KMS-11 (cell line): Measurements from ENCODE around the gene CHTF18.

Experiments used
- H2AFZ ChIP-seq: fragments of 200-600 bp; sonication (generic); 2 replicates; pipeline ENCODE4 v1.6.1; 2016; ENCODE audit warnings: antibody characterized with exemption, mixed run types, low read depth
- H3K27ac ChIP-seq: fragments of 200-600 bp; sonication (generic); 2 replicates; pipeline ENCODE4 v1.6.1; 2016; ENCODE audit warnings: mild to moderate bottlenecking, mixed run types
- H3K27me3 ChIP-seq: fragments of 200-600 bp; sonication (generic); 2 replicates; pipeline ENCODE4 v1.6.1; 2017; ENCODE audit warnings: mild to moderate bottlenecking, low read depth, mixed run types, moderate library complexity; ENCODE audit not compliant: insufficient read depth
- H3K36me3 ChIP-seq: fragments of 200-600 bp; sonication (generic); 2 replicates; pipeline ENCODE4 v1.6.1; 2017; ENCODE audit warnings: mild to moderate bottlenecking, mixed run types; ENCODE audit not compliant: insufficient read depth
- H3K4me1 ChIP-seq: fragments of 200-600 bp; sonication (generic); 2 replicates; pipeline ENCODE4 v1.6.1; 2016; ENCODE audit warnings: mild to moderate bottlenecking, low read depth, mixed run types; ENCODE audit not compliant: poor library complexity, severe bottlenecking
- H3K4me2 ChIP-seq: fragments of 200-600 bp; sonication (generic); 2 replicates; pipeline ENCODE4 v1.7.0; 2016; ENCODE audit warnings: mild to moderate bottlenecking, mixed run types
- H3K4me3 ChIP-seq: fragments of 200-600 bp; sonication (generic); IDR thresholded peaks from 2 replicates; pipeline ENCODE4 v1.6.1; 2017; ENCODE audit warnings: low read depth, low read length, mixed read lengths; ENCODE audit not compliant: insufficient read depth
- H3K79me2 ChIP-seq: fragments of 200-600 bp; sonication (generic); 2 replicates; pipeline ENCODE4 v1.6.1; 2016; ENCODE audit warnings: low read depth, mixed run types; ENCODE audit not compliant: insufficient read depth
- H3K9ac ChIP-seq: fragments of 200-600 bp; sonication (generic); 2 replicates; pipeline ENCODE4 v1.6.1; 2016; ENCODE audit warnings: mild to moderate bottlenecking, mixed run types
- H4K20me1 ChIP-seq: fragments of 200-600 bp; sonication (generic); 2 replicates; pipeline ENCODE4 v1.6.1; 2016; ENCODE audit warnings: mild to moderate bottlenecking, mixed run types; ENCODE audit not compliant: insufficient read depth
- CTCF ChIP-seq: fragments of 200-600 bp; sonication (generic); conservative IDR thresholded peaks from 2 replicates; pipeline ENCODE4 v1.6.1; 2017; ENCODE audit warnings: low read depth, mild to moderate bottlenecking, antibody characterized with exemption, low read length, moderate library complexity, mixed read lengths

Gene CHTF18

GRCh38 chr16:760065-760464, 28.4 kb upstream of the CHTF18 start:
- Histone ChIP-seq H3K4me1 (no peaks in the 10 kb centered on the region), H3K36me3 (no peaks in the 10 kb centered on the region), H4K20me1 (no peaks in the 10 kb centered on the region), H2AFZ (no peak overlapping the region), H3K79me2 (no peaks in the 10 kb centered on the region), H3K4me3 (no peak overlapping the region), H3K4me2 (no peak overlapping the region), H3K9ac (no peak overlapping the region), H3K27ac (no peak overlapping the region), H3K27me3 (peaks cover 91% of the 10 kb centered on the region)
- no peak for TF ChIP-seq CTCF

- TF ChIP-seq CTCF, result no peak
- H3K4me3 ChIP-seq, result no peak within 1 kb of the TSS
- H3K27ac ChIP-seq, result no peak within 1 kb of the TSS
- no peak within 1 kb of the TSS for H3K4me2 ChIP-seq
- H3K4me1 ChIP-seq, result no peaks in the 10 kb centered on the region
- peaks cover 89% of the 10 kb centered on the region for H3K27me3 ChIP-seq
- no peaks in the 10 kb centered on the region for H3K36me3 ChIP-seq
- no peaks in the 10 kb centered on the region for H3K79me2 ChIP-seq
- H3K9ac ChIP-seq, result no peak within 1 kb of the TSS
- no peak within 1 kb of the TSS for H2AFZ ChIP-seq
- H4K20me1 ChIP-seq, result no peaks in the 10 kb centered on the region
These were observed 27.7 kb upstream of the CHTF18 start, which contains the start of gene MSLN for GRCh38 chr16:760545-761343. TSS of gene MSLN (plus strand) at chr16:760734. CDS start at chr16:762681, 1,947 bp downstream.

- peaks cover 88% of the 10 kb centered on the region for H3K27me3 ChIP-seq
- H3K4me3 ChIP-seq, result no peak overlapping the region
- no peaks in the 10 kb centered on the region for H3K4me1 ChIP-seq
- no peak overlapping the region for H3K4me2 ChIP-seq
- no peak overlapping the region for H3K9ac ChIP-seq
- no peak overlapping the region for H2AFZ ChIP-seq
- H4K20me1 ChIP-seq, result no peaks in the 10 kb centered on the region
- no peak for TF ChIP-seq CTCF
- H3K36me3 ChIP-seq, result no peaks in the 10 kb centered on the region
- no peak overlapping the region for H3K27ac ChIP-seq
- no peaks in the 10 kb centered on the region for H3K79me2 ChIP-seq
These were observed 26.6 kb upstream of the CHTF18 start for GRCh38 chr16:761625-762513.

GRCh38 chr16:762595-763268, 25.7 kb upstream of the CHTF18 start:
- Histone ChIP-seq H3K4me1 (no peaks in the 10 kb centered on the region), H4K20me1 (no peaks in the 10 kb centered on the region), H2AFZ (no peak overlapping the region), H3K9ac (no peak overlapping the region), H3K27me3 (peaks cover 79% of the 10 kb centered on the region), H3K79me2 (no peaks in the 10 kb centered on the region), H3K4me2 (no peak overlapping the region), H3K27ac (no peak overlapping the region), H3K4me3 (no peak overlapping the region), H3K36me3 (no peaks in the 10 kb centered on the region)
- TF ChIP-seq CTCF, result no peak
